Neuron (in vitro differentiated cells): ENCODE data around the gene TNNI3K.
A peak's percentile ranks its signal among the peaks of the same experiment; 100 is the strongest.

Experiments
- H2AFZ ChIP-seq: one replicate; pipeline ENCODE4 v1.6.1; 2013; ENCODE audit warnings: low read depth, mild to moderate bottlenecking, inconsistent platforms, low read length, moderate library complexity
- H3K27me3 ChIP-seq: one replicate; pipeline ENCODE4 v1.6.1; 2013; ENCODE audit warnings: low read length; ENCODE audit not compliant: insufficient read depth
- H3K36me3 ChIP-seq: one replicate; pipeline ENCODE4 v1.6.1; 2013; ENCODE audit warnings: low read length; ENCODE audit not compliant: insufficient read depth
- H3K4me1 ChIP-seq: one replicate; pipeline ENCODE4 v1.6.1; 2013; ENCODE audit warnings: low read length; ENCODE audit not compliant: insufficient read depth
- H3K4me3 ChIP-seq: 2 replicates; pipeline ENCODE4 v1.5.1; 2013; ENCODE audit warnings: mild to moderate bottlenecking, low read length, moderate library complexity
- H3K9me3 ChIP-seq: one replicate; pipeline ENCODE4 v1.6.1; 2013; ENCODE audit warnings: low read length

Gene TNNI3K

GRCh38 chr1:74534241-74534640, 299.1 kb downstream of the TNNI3K start:
- Histone ChIP-seq H2AFZ (no peak overlapping the region), H3K9me3 (no peaks in the 10 kb centered on the region)

GRCh38 chr1:74545821-74546220, 310.6 kb downstream of the TNNI3K start:
- H3K36me3 ChIP-seq = no peaks in the 10 kb centered on the region
- H3K9me3 ChIP-seq = no peaks in the 10 kb centered on the region
- H3K4me3 ChIP-seq = no peak overlapping the region
- no peaks in the 10 kb centered on the region for H3K4me1 ChIP-seq
- H3K27me3 ChIP-seq = no peaks in the 10 kb centered on the region
- no peak overlapping the region for H2AFZ ChIP-seq

More at GRCh38 chr1:74534241-74534640, 299.1 kb downstream of the TNNI3K start:
- Histone ChIP-seq H3K4me3 (no peak overlapping the region), H3K4me1 (peaks cover 2% of the 10 kb centered on the region), H3K36me3 (no peaks in the 10 kb centered on the region), H3K27me3 (no peaks in the 10 kb centered on the region)

- H3K27me3 ChIP-seq = no peaks in the 10 kb centered on the region
These were observed 314.0 kb downstream of the TNNI3K start for GRCh38 chr1:74548961-74549750.

GRCh38 chr1:74549932-74550331, 314.7 kb downstream of the TNNI3K start:
- Histone ChIP-seq H3K36me3 (no peaks in the 10 kb centered on the region), H3K4me1 (no peaks in the 10 kb centered on the region)

More at GRCh38 chr1:74548961-74549750, 314.0 kb downstream of the TNNI3K start:
- H2AFZ ChIP-seq = peak overlapping the region; percentile 32
- H3K9me3 ChIP-seq = no peaks in the 10 kb centered on the region
- H3K4me1 ChIP-seq = no peaks in the 10 kb centered on the region
- H3K4me3 ChIP-seq = no peak overlapping the region
- H3K36me3 ChIP-seq = no peaks in the 10 kb centered on the region

GRCh38 chr1:74570797-74571492, 335.8 kb downstream of the TNNI3K start:
- no peaks in the 10 kb centered on the region for H3K27me3 ChIP-seq
- H3K36me3 ChIP-seq = no peaks in the 10 kb centered on the region
- no peak overlapping the region for H2AFZ ChIP-seq
- peaks cover 8% of the 10 kb centered on the region for H3K4me1 ChIP-seq
- no peaks in the 10 kb centered on the region for H3K9me3 ChIP-seq
- H3K4me3 ChIP-seq = no peak overlapping the region

More at GRCh38 chr1:74549932-74550331, 314.7 kb downstream of the TNNI3K start:
- no peaks in the 10 kb centered on the region for H3K9me3 ChIP-seq
- no peak overlapping the region for H2AFZ ChIP-seq
- no peak overlapping the region for H3K4me3 ChIP-seq
- H3K27me3 ChIP-seq = no peaks in the 10 kb centered on the region

GRCh38 chr1:74571493-74571800, 336.3 kb downstream of the TNNI3K start:
- peaks cover 8% of the 10 kb centered on the region for H3K4me1 ChIP-seq
- H3K27me3 ChIP-seq = no peaks in the 10 kb centered on the region
- H3K4me3 ChIP-seq = no peak overlapping the region
- no peaks in the 10 kb centered on the region for H3K36me3 ChIP-seq
- H2AFZ ChIP-seq = no peak overlapping the region
- H3K9me3 ChIP-seq = no peaks in the 10 kb centered on the region

GRCh38 chr1:74571891-74572290, 336.7 kb downstream of the TNNI3K start:
- no peak overlapping the region for H3K4me3 ChIP-seq
- H2AFZ ChIP-seq = no peak overlapping the region
- peaks cover 8% of the 10 kb centered on the region for H3K4me1 ChIP-seq
- H3K36me3 ChIP-seq = no peaks in the 10 kb centered on the region
- H3K9me3 ChIP-seq = no peaks in the 10 kb centered on the region
- no peaks in the 10 kb centered on the region for H3K27me3 ChIP-seq

- Histone ChIP-seq H3K36me3 (no peaks in the 10 kb centered on the region), H3K9me3 (no peaks in the 10 kb centered on the region), H2AFZ (no peak overlapping the region), H3K4me1 (no peaks in the 10 kb centered on the region), H3K27me3 (no peaks in the 10 kb centered on the region), H3K4me3 (no peak overlapping the region)
These were observed 342.9 kb downstream of the TNNI3K start for GRCh38 chr1:74578101-74578500.

- Histone ChIP-seq H3K36me3 (no peaks in the 10 kb centered on the region), H2AFZ (no peak overlapping the region), H3K9me3 (no peaks in the 10 kb centered on the region), H3K4me3 (no peak overlapping the region), H3K27me3 (no peaks in the 10 kb centered on the region), H3K4me1 (peaks cover 6% of the 10 kb centered on the region)
These were observed 344.2 kb downstream of the TNNI3K start for GRCh38 chr1:74579425-74579824.

GRCh38 chr1:74583397-74583796, 348.2 kb downstream of the TNNI3K start:
- Histone ChIP-seq H3K4me3 (no peak overlapping the region), H3K9me3 (no peaks in the 10 kb centered on the region), H2AFZ (no peak overlapping the region), H3K27me3 (no peaks in the 10 kb centered on the region), H3K4me1 (peaks cover 6% of the 10 kb centered on the region), H3K36me3 (no peaks in the 10 kb centered on the region)

GRCh38 chr1:74584185-74584584, 349.0 kb downstream of the TNNI3K start:
- Histone ChIP-seq H2AFZ (no peak overlapping the region), H3K27me3 (no peaks in the 10 kb centered on the region), H3K36me3 (no peaks in the 10 kb centered on the region), H3K4me3 (no peak overlapping the region), H3K9me3 (no peaks in the 10 kb centered on the region), H3K4me1 (peaks cover 6% of the 10 kb centered on the region)

- Histone ChIP-seq H3K36me3 (no peaks in the 10 kb centered on the region), H3K4me1 (peaks cover 6% of the 10 kb centered on the region), H2AFZ (no peak overlapping the region), H3K27me3 (no peaks in the 10 kb centered on the region), H3K9me3 (no peaks in the 10 kb centered on the region), H3K4me3 (no peak overlapping the region)
These were observed 351.2 kb downstream of the TNNI3K start for GRCh38 chr1:74586253-74586897.

- Histone ChIP-seq H3K27me3 (no peaks in the 10 kb centered on the region), H2AFZ (no peak overlapping the region), H3K9me3 (no peaks in the 10 kb centered on the region), H3K36me3 (no peaks in the 10 kb centered on the region), H3K4me1 (peaks cover 6% of the 10 kb centered on the region), H3K4me3 (no peak overlapping the region)
These were observed 352.7 kb downstream of the TNNI3K start for GRCh38 chr1:74587888-74588287.
